IMR-90 (cell line): ENCODE data around the gene SERPINC1.

ENCODE experiments used
- CHD1 ChIP-seq: IDR thresholded peaks from 2 replicates; pipeline ENCODE4 v1.6.1; 2012; ENCODE audit warnings: low read depth, low read length, improper control_type of control experiment
- CTCF ChIP-seq: conservative IDR thresholded peaks from 2 replicates; pipeline ENCODE4 v1.5.1; 2012; ENCODE audit warnings: mild to moderate bottlenecking, low read depth, low read length, improper control_type of control experiment
- USF2 ChIP-seq: fragments of 150-350 bp; IDR thresholded peaks from 2 replicates; pipeline ENCODE4 v1.6.1; 2017; ENCODE audit warnings: mild to moderate bottlenecking, antibody characterized with exemption, low read length, low read depth

GRCh38 chr1:173937062-173937461 is 19.9 kb upstream of the SERPINC1 start:
- TF ChIP-seq CTCF, result no peak
- TF ChIP-seq USF2, result no peak
- no peak for TF ChIP-seq CHD1
